CD4-positive, alpha-beta T cell (primary cell): ENCODE results near the gene DNAAF9. TPM values are rescaled to one million over a fixed set of nuclear protein-coding genes. Genes with fewer than 3 reads are reported as not detected.

Experiments used
- ATAC-seq: fragments of 200-7000 bp; cut with Tn5 transposase; one replicate; pipeline ENCODE4 v1.10.0; 2022; ENCODE audit warnings: mild to moderate bottlenecking; ENCODE audit not compliant: poor library complexity
- CTCF ChIA-PET: fragments of 350-600 bp; sonication (Branson Sonifier 250); formaldehyde crosslinking; loops from one replicate; lab custom pipeline; 2021; ENCODE audit warnings: antibody characterized with exemption, inconsistent platforms; lab: Charles Lee
- POLR2A ChIA-PET: fragments of 350-600 bp; sonication (Branson Sonifier 250); formaldehyde crosslinking; loops from one replicate; lab custom pipeline; 2021; ENCODE audit warnings: antibody characterized with exemption, inconsistent platforms; lab: Charles Lee
- DNase-seq, 14 experiments: peaks; one replicate each; pipeline ENCODE4 v3.0.0-alpha.2; 2013 to 2020; ENCODE audit warnings: mixed read lengths in 2 of 14
- H3K27ac ChIP-seq, 2 donors: one replicate each; pipeline versions ENCODE4 v1.5.1 to v1.7.0; 2013; ENCODE audit warnings: low read length in 2 of 2, low read depth in 1 of 2, mild to moderate bottlenecking in 1 of 2
- H3K27me3 ChIP-seq, 2 experiments: 1 replicate in 1 of 2; 2 replicates in 1 of 2; pipeline versions ENCODE4 v1.6.1 to v1.7.0; 2013; ENCODE audit warnings: low read length in 2 of 2, control low read depth in 1 of 2, mild to moderate bottlenecking in 1 of 2, moderate library complexity in 1 of 2; ENCODE audit not compliant: insufficient read depth in 2 of 2, control insufficient read depth in 1 of 2
- H3K36me3 ChIP-seq: one replicate; pipeline ENCODE4 v1.6.1; 2013; ENCODE audit warnings: low read length, control low read depth; ENCODE audit not compliant: insufficient read depth
- H3K4me1 ChIP-seq: one replicate; pipeline ENCODE4 v1.6.1; 2013; ENCODE audit warnings: low read length, control low read depth; ENCODE audit not compliant: insufficient read depth
- H3K4me3 ChIP-seq: one replicate; pipeline ENCODE4 v1.5.1; 2013; ENCODE audit warnings: mild to moderate bottlenecking, low read length, moderate library complexity
- H3K9me3 ChIP-seq, 2 experiments: 1 replicate in 1 of 2; 2 replicates in 1 of 2; pipeline versions ENCODE4 v1.6.1 to v1.7.0; 2013; ENCODE audit warnings: low read length in 2 of 2, mild to moderate bottlenecking in 2 of 2, control low read depth in 1 of 2, moderate library complexity in 1 of 2; ENCODE audit not compliant: control insufficient read depth in 1 of 2, insufficient read depth in 1 of 2
- H3K27ac Mint-ChIP-seq: one replicate; pipeline ENCODE4 v1.8.0; 2020; ENCODE audit warnings: mixed read lengths
- H3K27me3 Mint-ChIP-seq: one replicate; pipeline ENCODE4 v1.8.0; 2021; ENCODE audit warnings: mixed read lengths
- H3K36me3 Mint-ChIP-seq: one replicate; pipeline ENCODE4 v1.8.0; 2021; ENCODE audit warnings: low read depth, mixed read lengths
- H3K4me1 Mint-ChIP-seq: one replicate; pipeline ENCODE4 v1.8.0; 2021; ENCODE audit warnings: low read depth, mixed read lengths
- H3K4me3 Mint-ChIP-seq: one replicate; pipeline ENCODE4 v1.8.0; 2020; ENCODE audit warnings: mild to moderate bottlenecking, mixed read lengths
- H3K9me3 Mint-ChIP-seq: one replicate; pipeline ENCODE4 v1.8.0; 2020; ENCODE audit warnings: mixed read lengths
- CTCF ChIP-seq: fragments of 200-600 bp; IDR thresholded peaks from one replicate; pipeline ENCODE4 v1.8.0; 2022; ENCODE audit warnings: antibody characterized with exemption, mild to moderate bottlenecking
- intact Hi-C, 2 experiments: fragments of 100-400 bp; cut with DNase I in 1 of 2; cut with micrococcal nuclease in 1 of 2; formaldehyde crosslinking; loops; one replicate each; pipeline versions ENCODE4 v1.15.1 to v1.9.0; 2023 to 2025; cut with DNase I, micrococcal nuclease
- total RNA-seq, 174 experiments: library from RNA in 2 of 174; stranded (reverse) in 2 of 174; gene quantifications; one replicate each; pipeline ENCODE4 v1.2.3 and lab custom pipeline; 2021 to 2026

The DNAAF9 gene
- total RNA-seq, 2 experiments from 2014 or later: 3.0 TPM

GRCh38 chr20:3390759-3391425 lies 16.6 kb downstream of the DNAAF9 start:
- H3K4me3 ChIP-seq: no peak overlapping the region
- ChIA-PET POLR2A (no interaction called here), CTCF (no interaction called here)
- Mint-ChIP-seq H3K4me1 (peaks cover 15% of the 10 kb centered on the region), H3K27me3 (no peaks in the 10 kb centered on the region), H3K36me3 (peaks cover 5% of the 10 kb centered on the region), H3K27ac (no peak overlapping the region), H3K9me3 (no peaks in the 10 kb centered on the region), H3K4me3 (no peak overlapping the region)
- no peak for TF ChIP-seq CTCF
- intact Hi-C loops: no loop called here
- no peak overlapping the region for H3K27ac ChIP-seq
- H3K4me1 ChIP-seq: no peaks in the 10 kb centered on the region
- no peaks in the 10 kb centered on the region for H3K36me3 ChIP-seq
- H3K27me3 ChIP-seq: no peaks in the 10 kb centered on the region
- DNase-seq (no peak), ATAC-seq (no peak)
- H3K9me3 ChIP-seq: peaks cover 0 to 4% of the 10 kb centered on the region in 2 experiments

GRCh38 chr20:3383878-3384495 lies 23.5 kb downstream of the DNAAF9 start:
- intact Hi-C loops: no loop called here
- no peaks in the 10 kb centered on the region for H3K36me3 ChIP-seq
- Mint-ChIP-seq H3K27ac (no peak overlapping the region), H3K4me1 (peaks cover 14% of the 10 kb centered on the region), H3K4me3 (no peak overlapping the region), H3K36me3 (peaks cover 19% of the 10 kb centered on the region), H3K9me3 (no peaks in the 10 kb centered on the region), H3K27me3 (no peaks in the 10 kb centered on the region)
- H3K4me3 ChIP-seq: no peak overlapping the region
- ATAC-seq (no peak), DNase-seq (no peak)
- no peak overlapping the region for H3K27ac ChIP-seq
- H3K9me3 ChIP-seq: no peaks in the 10 kb centered on the region
- no peaks in the 10 kb centered on the region for H3K4me1 ChIP-seq
- CTCF ChIA-PET: no interaction called here
- TF ChIP-seq CTCF: no peak
- H3K27me3 ChIP-seq: no peaks in the 10 kb centered on the region
- POLR2A ChIA-PET: no interaction called here

GRCh38 chr20:3382836-3383235 lies 24.6 kb downstream of the DNAAF9 start:
- DNase-seq (no peak), ATAC-seq (no peak)
- ChIA-PET POLR2A (no interaction called here), CTCF (interaction anchor here (1.0 kb wide), 1 partner anchor 12 kb away, joined by 4 read pairs; no protein-coding TSS in a partner anchor)
- Mint-ChIP-seq H3K27me3 (no peaks in the 10 kb centered on the region), H3K4me1 (peaks cover 9% of the 10 kb centered on the region), H3K9me3 (no peaks in the 10 kb centered on the region), H3K36me3 (peaks cover 31% of the 10 kb centered on the region), H3K4me3 (no peak overlapping the region), H3K27ac (no peak overlapping the region)
- no peaks in the 10 kb centered on the region for H3K9me3 ChIP-seq
- no peak overlapping the region for H3K4me3 ChIP-seq
- intact Hi-C loops: no loop called here
- no peak for TF ChIP-seq CTCF
- no peaks in the 10 kb centered on the region for H3K36me3 ChIP-seq
- no peaks in the 10 kb centered on the region for H3K4me1 ChIP-seq
- no peak overlapping the region for H3K27ac ChIP-seq
- no peaks in the 10 kb centered on the region for H3K27me3 ChIP-seq
